Upper lobe of left lung (tissue), 4 donors: Measurements from ENCODE around the gene CMTR1.

Experiments
- CTCF ChIP-seq, 6 experiments: fragments of 450-650 bp in 4 of 6; fragments of 200-600 bp in 2 of 6; sonication (generic) in 2 of 6; IDR thresholded peaks; one replicate each; pipeline ENCODE4 v1.5.1; 2016 to 2019; ENCODE audit warnings: antibody characterized with exemption in 6 of 6
- POLR2A ChIP-seq, 4 donors: fragments of 450-650 bp; IDR thresholded peaks; one replicate each; pipeline ENCODE4 v1.5.1; 2016 to 2017; ENCODE audit warnings: antibody characterized with exemption in 4 of 4, mild to moderate bottlenecking in 2 of 4

GRCh38 chr6:37454420-37455140 is 21.6 kb downstream of the CMTR1 start:
- TF ChIP-seq POLR2A (IDR thresholded peaks at IDR 0.05) (no peak), CTCF (IDR thresholded peaks at IDR 0.05) (no peak)
